Spleen (tissue), 11 donors: ENCODE results near the gene DEAF1. TPM values are rescaled to one million over a fixed set of nuclear protein-coding genes. Genes with fewer than 3 reads are reported as not detected.

Experiments
- DNase-seq: peaks from one replicate; pipeline ENCODE4 v3.0.0-alpha.2; 2020
- H3K27ac ChIP-seq, 8 donors: fragments of 200-600 bp; sonication (generic) in 7 of 8; 1 replicate in 4 of 8; 2 replicates in 4 of 8; pipeline versions ENCODE4 v1.5.0 to v1.8.0; 2016 to 2021; ENCODE audit warnings: inconsistent platforms in 4 of 8, mild to moderate bottlenecking in 4 of 8, moderate library complexity in 1 of 8
- H3K27me3 ChIP-seq, 7 donors: fragments of 200-600 bp; sonication (generic) in 6 of 7; replicated peaks in 1 of 7; 1 replicate in 4 of 7; 2 replicates in 3 of 7; pipeline versions ENCODE4 v1.5.0 to v1.8.0; 2016 to 2021; ENCODE audit warnings: inconsistent platforms in 3 of 7, mild to moderate bottlenecking in 1 of 7
- H3K36me3 ChIP-seq, 6 donors: fragments of 200-600 bp; sonication (generic) in 5 of 6; 1 replicate in 4 of 6; 2 replicates in 2 of 6; pipeline versions ENCODE4 v1.5.0 to v1.8.0; 2016 to 2021; ENCODE audit warnings: inconsistent platforms in 2 of 6
- H3K4me1 ChIP-seq, 6 donors: fragments of 200-600 bp; sonication (generic) in 5 of 6; 1 replicate in 3 of 6; 2 replicates in 3 of 6; pipeline versions ENCODE4 v1.5.0 to v1.8.0; 2016 to 2021; ENCODE audit warnings: inconsistent platforms in 3 of 6
- H3K4me3 ChIP-seq, 8 donors: fragments of 200-600 bp; sonication (generic) in 7 of 8; 1 replicate in 4 of 8; 2 replicates in 4 of 8; pipeline versions ENCODE4 v1.5.0 to v1.8.0; 2016 to 2021; ENCODE audit warnings: inconsistent platforms in 4 of 8, mild to moderate bottlenecking in 4 of 8, moderate library complexity in 2 of 8
- H3K9me3 ChIP-seq, 8 donors: fragments of 200-600 bp; sonication (generic) in 7 of 8; 1 replicate in 4 of 8; 2 replicates in 4 of 8; pipeline versions ENCODE4 v1.5.0 to v1.8.0; 2016 to 2021; ENCODE audit warnings: inconsistent platforms in 4 of 8
- POLR2A ChIP-seq, 3 donors: fragments of 450-650 bp; IDR thresholded peaks; one replicate each; pipeline ENCODE4 v1.5.1; 2017; ENCODE audit warnings: antibody characterized with exemption in 3 of 3, mild to moderate bottlenecking in 1 of 3
- POLR2AphosphoS5 ChIP-seq, 3 donors: sonication (generic); formaldehyde crosslinking; IDR thresholded peaks; one replicate each; pipeline ENCODE4 v1.5.1; 2017; ENCODE audit warnings: antibody characterized with exemption in 3 of 3
- WGBS, 5 donors: extraction: QIAGEN DNeasy Blood & Tissue Kit in 3 of 5; methylation state at CpG; one replicate each; pipeline versions ENCODE4 v1.1.5 to v1.1.7; 2013 to 2018; 5-methylcytosine and 5-hydroxymethylcytosine counted together
- intact Hi-C: fragments of 100-400 bp; cut with DNase I; formaldehyde crosslinking; loops from one replicate; pipeline ENCODE4 v1.15.0; 2023; ENCODE audit warnings: low total_unique reads
- polyA plus RNA-seq, 3 donors: library from polyadenylated mRNA; stranded (reverse); fragments of 200-250 nt; gene quantifications; one replicate each; pipeline ENCODE4 v1.2.1, GENCODE V29; 2013
- total RNA-seq, 7 donors: library from RNA; depleted of rRNA in 3 of 7; stranded (reverse); fragments of >200 nt in 3 of 7; fragmentation: NEBNext Ultra II Directional in 4 of 7; extraction: Animal tissue kit (Norgen Biotek cat#: 25700) in 4 of 7; gene quantifications; one replicate each; pipeline versions ENCODE4 v1.1.0 to v1.2.1, GENCODE V29; 2016 to 2021
- TF ChIP-seq, protein P1 (sequence below), 11 experiments: fragments of 200-600 bp in 7 of 11; fragments of 450-650 bp in 4 of 11; sonication (generic) in 4 of 11; IDR thresholded peaks in 8 of 11; conservative IDR thresholded peaks in 3 of 11; 1 replicate in 7 of 11; 2 replicates in 4 of 11; pipeline versions ENCODE4 v1.4.0 to v1.8.0; 2016 to 2021; ENCODE audit warnings: antibody characterized with exemption in 11 of 11, inconsistent platforms in 4 of 11, mild to moderate bottlenecking in 1 of 11
- donor health status: healthy with polysubstance abuse.
- donor health status: DM: no; HTN: no; CAD: no; lungs with moderate emphysema.
- donor health status: DM: no; HTN: no; CAD: no.
- donor health status: Bipolar disorder and iron deficiency.
- donor health status: healthy.
- donor health status: DM: no; HTN: no; CAD: no.
- donor health status: DM: yes; HTN: yes; CAD: no.

The DEAF1 gene
- total and polyA plus RNA-seq, 10 donors: 21.8 to 44.9 (median 30.1) TPM

DNA sequence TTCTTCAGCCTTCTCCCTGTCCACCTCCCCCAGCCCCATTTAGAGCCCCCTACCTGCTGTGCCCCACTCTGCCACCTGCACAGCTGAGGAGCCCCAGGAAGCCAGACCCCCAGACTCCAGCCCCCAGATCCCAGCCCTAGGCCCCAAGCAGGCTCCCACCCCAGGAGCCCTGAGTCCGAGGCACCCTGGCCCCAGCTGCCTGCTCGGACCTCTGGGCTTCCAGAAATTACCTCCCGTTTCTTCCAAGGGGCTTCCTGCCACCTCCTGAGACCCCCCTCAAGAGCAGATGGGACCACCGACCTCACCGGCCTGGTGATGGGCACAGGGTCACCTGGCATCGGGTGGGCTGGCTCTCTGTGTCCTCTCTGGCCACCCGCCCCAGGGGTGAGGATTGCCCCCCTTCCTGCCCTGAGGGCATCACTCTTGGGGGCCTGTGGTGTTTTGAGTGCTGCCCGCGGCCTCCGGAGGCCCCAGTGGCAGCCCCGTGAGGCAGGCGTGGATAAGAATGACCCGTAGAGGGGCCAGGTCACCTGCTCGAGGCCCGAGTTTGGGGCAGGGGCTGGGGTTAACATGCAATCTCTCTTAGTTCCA lies 34.0 kb upstream of the DEAF1 start:
- intact Hi-C loops: loop anchor here (10.0 kb wide), 1 partner anchor 174 kb away; no protein-coding TSS in a partner anchor
- no peak for DNase-seq
- Histone ChIP-seq H3K27ac (peak overlapping the region in 6 of 8 donors; percentile 54 to 88 (median 66)), H3K27me3 (peaks cover 0 to 54% (median 11%) of the 10 kb centered on the region in 7 donors), H3K4me3 (peak overlapping the region in 1 of 8 donors; percentile 17), H3K9me3 (no peaks in the 10 kb centered on the region), H3K4me1 (peaks cover 23 to 55% (median 33%) of the 10 kb centered on the region in 6 donors), H3K36me3 (no peaks in the 10 kb centered on the region)
- 65 to 84% (median 75%) methylated on average over 14 to 15 of the region's 15 CpGs for WGBS, 5 donors
- TF ChIP-seq POLR2A (IDR thresholded peaks at IDR 0.05): no peak

DNA sequence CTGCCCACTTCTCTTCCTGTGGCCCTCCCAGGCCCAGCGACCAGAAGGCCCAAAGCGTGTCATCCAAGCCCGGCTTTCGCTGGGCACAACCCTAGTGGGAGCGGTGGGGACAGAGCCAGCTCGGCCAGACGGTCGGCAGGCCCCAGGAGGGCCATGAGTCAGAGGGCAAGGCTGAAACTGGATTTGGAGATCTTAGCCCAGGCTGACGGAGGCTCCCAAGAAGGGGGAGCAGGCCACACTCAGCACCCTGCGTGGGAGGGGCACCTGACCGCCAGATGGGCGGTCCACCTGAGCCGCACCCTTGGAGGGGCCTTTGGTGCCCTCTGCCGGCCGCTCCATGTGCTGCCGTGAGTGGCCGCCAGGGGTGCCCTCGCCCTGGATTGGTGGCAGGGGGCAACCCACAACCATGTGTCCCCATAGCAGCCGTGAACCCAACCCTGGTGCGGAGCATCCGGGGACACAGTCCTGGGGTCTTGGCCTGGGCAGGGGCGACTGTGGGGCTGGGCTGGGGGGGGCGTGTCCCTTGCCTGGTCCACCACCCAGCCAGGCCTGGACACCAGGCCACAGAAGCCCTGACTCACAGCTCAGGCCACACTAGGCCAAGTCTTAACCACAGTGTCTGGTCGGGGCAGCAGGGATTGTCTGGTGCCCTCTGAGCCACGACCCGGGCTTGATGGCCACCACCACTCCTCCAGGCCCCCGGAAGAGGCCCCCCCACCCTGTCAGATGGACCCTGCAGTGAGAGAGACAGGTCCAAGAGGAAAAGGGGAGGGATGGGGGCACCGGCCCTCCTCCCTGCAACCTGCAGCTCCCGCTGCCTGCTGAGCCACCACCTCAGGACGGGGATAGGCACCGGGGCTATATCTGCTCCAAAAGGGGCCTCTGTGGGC lies 33.1 kb upstream of the DEAF1 start:
- peaks cover 0 to 55% (median 11%) of the 10 kb centered on the region in 7 donors for H3K27me3 ChIP-seq
- H3K36me3 ChIP-seq: no peaks in the 10 kb centered on the region
- H3K9me3 ChIP-seq: no peaks in the 10 kb centered on the region
- intact Hi-C loops: loop anchor here (10.0 kb wide), 1 partner anchor 173 kb away; no protein-coding TSS in a partner anchor
- DNase-seq: peak; percentile 95
- 25 to 49% (median 40%) methylated on average over 19 to 31 of the region's 31 CpGs for whole genome bisulfite sequencing, 5 donors
- TF ChIP-seq POLR2AphosphoS5 (IDR thresholded peaks at IDR 0.05): peak; percentile 49 to 78 (median 63)
- TF ChIP-seq POLR2A (IDR thresholded peaks at IDR 0.05): no peak
- TF ChIP-seq, protein P1, sequence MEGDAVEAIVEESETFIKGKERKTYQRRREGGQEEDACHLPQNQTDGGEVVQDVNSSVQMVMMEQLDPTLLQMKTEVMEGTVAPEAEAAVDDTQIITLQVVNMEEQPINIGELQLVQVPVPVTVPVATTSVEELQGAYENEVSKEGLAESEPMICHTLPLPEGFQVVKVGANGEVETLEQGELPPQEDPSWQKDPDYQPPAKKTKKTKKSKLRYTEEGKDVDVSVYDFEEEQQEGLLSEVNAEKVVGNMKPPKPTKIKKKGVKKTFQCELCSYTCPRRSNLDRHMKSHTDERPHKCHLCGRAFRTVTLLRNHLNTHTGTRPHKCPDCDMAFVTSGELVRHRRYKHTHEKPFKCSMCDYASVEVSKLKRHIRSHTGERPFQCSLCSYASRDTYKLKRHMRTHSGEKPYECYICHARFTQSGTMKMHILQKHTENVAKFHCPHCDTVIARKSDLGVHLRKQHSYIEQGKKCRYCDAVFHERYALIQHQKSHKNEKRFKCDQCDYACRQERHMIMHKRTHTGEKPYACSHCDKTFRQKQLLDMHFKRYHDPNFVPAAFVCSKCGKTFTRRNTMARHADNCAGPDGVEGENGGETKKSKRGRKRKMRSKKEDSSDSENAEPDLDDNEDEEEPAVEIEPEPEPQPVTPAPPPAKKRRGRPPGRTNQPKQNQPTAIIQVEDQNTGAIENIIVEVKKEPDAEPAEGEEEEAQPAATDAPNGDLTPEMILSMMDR (IDR thresholded peaks at IDR 0.05 in 8 of 11, conservative IDR thresholded peaks at IDR 0.05 in 3 of 11): peak; percentile 93 to 99 (median 97)
- peak overlapping the region in 5 of 8 donors; percentile 51 to 88 (median 61) for H3K27ac ChIP-seq
- H3K4me1 ChIP-seq: peaks cover 23 to 61% (median 36%) of the 10 kb centered on the region in 6 donors
- H3K4me3 ChIP-seq: peak overlapping the region in 1 of 8 donors; percentile 19

DNA sequence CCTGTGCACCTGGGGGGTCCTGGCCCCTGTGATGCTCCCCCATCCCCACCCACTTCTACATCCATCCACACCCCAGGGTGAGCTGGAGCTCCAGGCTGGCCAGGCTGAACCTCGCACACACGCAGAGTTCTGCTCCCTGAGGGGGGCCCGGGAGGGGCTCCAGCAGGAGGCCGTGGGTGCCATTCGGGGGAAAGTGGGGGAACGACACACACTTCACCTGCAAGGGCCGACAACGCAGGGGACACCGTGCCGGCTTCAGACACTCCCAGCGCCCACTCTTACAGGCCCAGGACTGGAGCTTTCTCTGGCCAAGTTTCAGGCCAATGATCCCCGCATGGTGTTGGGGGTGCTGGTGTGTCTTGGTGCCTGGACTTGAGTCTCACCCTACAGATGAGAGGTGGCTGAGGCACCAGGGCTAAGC lies 32.3 kb upstream of the DEAF1 start:
- H3K36me3 ChIP-seq: no peaks in the 10 kb centered on the region
- peaks cover 0 to 63% (median 15%) of the 10 kb centered on the region in 7 donors for H3K27me3 ChIP-seq
- intact Hi-C loops: loop anchor here (10.0 kb wide), 1 partner anchor 172 kb away; no protein-coding TSS in a partner anchor
- WGBS, 5 donors: 91 to 96% (median 93%) methylated on average over 12 of the region's 12 CpGs
- peak overlapping the region in 2 of 8 donors; percentile 60 to 73 for H3K27ac ChIP-seq
- no peaks in the 10 kb centered on the region for H3K9me3 ChIP-seq
- no peak for DNase-seq
- peak overlapping the region in 1 of 8 donors; percentile 69 for H3K4me3 ChIP-seq
- TF ChIP-seq, protein P1 (IDR thresholded peaks at IDR 0.05 in 8 of 11, conservative IDR thresholded peaks at IDR 0.05 in 3 of 11): no peak
- no peak for TF ChIP-seq POLR2A (IDR thresholded peaks at IDR 0.05)
- no peak for TF ChIP-seq POLR2AphosphoS5 (IDR thresholded peaks at IDR 0.05)
- H3K4me1 ChIP-seq: peaks cover 25 to 69% (median 42%) of the 10 kb centered on the region in 6 donors

DNA sequence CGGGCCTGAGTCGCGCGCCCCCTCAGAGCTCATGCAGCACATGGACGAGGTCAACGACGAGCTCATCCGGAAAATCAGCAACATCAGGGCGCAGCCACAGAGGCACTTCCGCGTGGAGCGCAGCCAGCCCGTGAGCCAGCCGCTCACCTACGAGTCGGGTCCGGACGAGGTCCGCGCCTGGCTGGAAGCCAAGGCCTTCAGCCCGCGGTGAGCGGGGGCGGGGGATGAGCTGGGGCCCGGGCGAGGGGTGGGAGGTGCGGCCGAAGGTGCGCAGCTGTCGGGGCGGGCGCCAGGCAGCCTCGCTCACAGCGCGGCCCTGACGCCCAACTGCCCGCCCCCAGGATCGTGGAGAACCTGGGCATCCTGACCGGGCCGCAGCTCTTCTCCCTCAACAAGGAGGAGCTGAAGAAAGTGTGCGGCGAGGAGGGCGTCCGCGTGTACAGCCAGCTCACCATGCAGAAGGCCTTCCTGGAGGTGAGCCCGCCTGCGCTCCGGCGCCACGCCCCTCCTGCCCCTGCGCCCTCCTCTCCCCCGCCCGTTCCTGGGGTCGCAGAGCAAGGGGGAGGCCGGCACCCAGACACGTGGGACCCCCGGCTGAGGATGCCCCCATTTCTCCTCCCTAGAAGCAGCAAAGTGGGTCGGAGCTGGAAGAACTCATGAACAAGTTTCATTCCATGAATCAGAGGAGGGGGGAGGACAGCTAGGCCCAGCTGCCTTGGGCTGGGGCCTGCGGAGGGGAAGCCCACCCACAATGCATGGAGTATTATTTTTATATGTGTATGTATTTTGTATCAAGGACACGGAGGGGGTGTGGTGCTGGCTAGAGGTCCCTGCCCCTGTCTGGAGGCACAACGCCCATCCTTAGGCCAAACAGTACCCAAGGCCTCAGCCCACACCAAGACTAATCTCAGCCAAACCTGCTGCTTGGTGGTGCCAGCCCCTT lies 31.5 kb upstream of the DEAF1 start:
- peaks cover 0 to 70% (median 22%) of the 10 kb centered on the region in 7 donors for H3K27me3 ChIP-seq
- peak; percentile 45 to 74 (median 60) for TF ChIP-seq POLR2AphosphoS5 (IDR thresholded peaks at IDR 0.05)
- TF ChIP-seq, protein P1 (IDR thresholded peaks at IDR 0.05 in 8 of 11, conservative IDR thresholded peaks at IDR 0.05 in 3 of 11): no peak
- intact Hi-C loops: loop anchor here (10.0 kb wide), 1 partner anchor 172 kb away; no protein-coding TSS in a partner anchor
- H3K4me1 ChIP-seq: peaks cover 32 to 76% (median 49%) of the 10 kb centered on the region in 6 donors
- peak; percentile 94 for DNase-seq
- H3K27ac ChIP-seq: peak overlapping the region in 6 of 8 donors; percentile 20 to 73 (median 54)
- H3K36me3 ChIP-seq: no peaks in the 10 kb centered on the region
- WGBS, 5 donors: 10 to 42% (median 14%) methylated on average over 13 to 61 of the region's 61 CpGs
- no peaks in the 10 kb centered on the region for H3K9me3 ChIP-seq
- H3K4me3 ChIP-seq: peak overlapping the region; percentile 21 to 69 (median 37)
